GM19099 (cell line): Measurements from ENCODE around the gene MYADML2.

Experiments
- POLR2A ChIP-seq: IDR thresholded peaks from 3 replicates; pipeline ENCODE4 v1.6.1; 2011; ENCODE audit warnings: low read depth; ENCODE audit not compliant: insufficient read length; ENCODE audit errors: extremely low read depth

Gene MYADML2

DNA sequence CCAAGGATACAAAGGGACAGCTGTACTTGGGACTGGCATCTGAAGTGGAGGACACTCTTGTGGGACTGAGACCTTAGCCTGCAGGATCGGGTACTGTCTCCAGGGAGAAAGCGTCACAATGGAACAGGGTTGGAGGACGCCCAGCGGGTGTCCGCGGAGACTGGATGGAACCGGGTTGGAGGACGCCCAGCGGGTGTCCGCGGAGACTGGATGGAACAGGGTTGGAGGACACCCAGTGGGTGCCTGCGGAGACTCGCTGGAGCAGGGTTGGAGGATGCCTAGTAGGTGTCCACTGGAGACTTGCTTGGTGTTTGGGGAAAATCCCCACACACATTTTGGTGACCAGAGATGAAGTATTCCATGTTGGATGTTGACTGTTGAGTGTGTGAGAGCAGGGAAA is at the start of gene MYADML2:
TSS of gene MYADML2 (minus strand) at position 45 of the 400 bp plus-strand sequence. CDS start 5,492 bp downstream, outside the sequence.
- no peak for TF ChIP-seq POLR2A

GRCh38 chr17:81996232-81996756 is 49.3 kb upstream of the MYADML2 start:
- TF ChIP-seq POLR2A = no peak

- TF ChIP-seq POLR2A = no peak
Measured at GRCh38 chr17:81995463-81996231, 48.6 kb upstream of the MYADML2 start.

GRCh38 chr17:81994593-81995462 is 47.8 kb upstream of the MYADML2 start:
- TF ChIP-seq POLR2A = no peak

DNA sequence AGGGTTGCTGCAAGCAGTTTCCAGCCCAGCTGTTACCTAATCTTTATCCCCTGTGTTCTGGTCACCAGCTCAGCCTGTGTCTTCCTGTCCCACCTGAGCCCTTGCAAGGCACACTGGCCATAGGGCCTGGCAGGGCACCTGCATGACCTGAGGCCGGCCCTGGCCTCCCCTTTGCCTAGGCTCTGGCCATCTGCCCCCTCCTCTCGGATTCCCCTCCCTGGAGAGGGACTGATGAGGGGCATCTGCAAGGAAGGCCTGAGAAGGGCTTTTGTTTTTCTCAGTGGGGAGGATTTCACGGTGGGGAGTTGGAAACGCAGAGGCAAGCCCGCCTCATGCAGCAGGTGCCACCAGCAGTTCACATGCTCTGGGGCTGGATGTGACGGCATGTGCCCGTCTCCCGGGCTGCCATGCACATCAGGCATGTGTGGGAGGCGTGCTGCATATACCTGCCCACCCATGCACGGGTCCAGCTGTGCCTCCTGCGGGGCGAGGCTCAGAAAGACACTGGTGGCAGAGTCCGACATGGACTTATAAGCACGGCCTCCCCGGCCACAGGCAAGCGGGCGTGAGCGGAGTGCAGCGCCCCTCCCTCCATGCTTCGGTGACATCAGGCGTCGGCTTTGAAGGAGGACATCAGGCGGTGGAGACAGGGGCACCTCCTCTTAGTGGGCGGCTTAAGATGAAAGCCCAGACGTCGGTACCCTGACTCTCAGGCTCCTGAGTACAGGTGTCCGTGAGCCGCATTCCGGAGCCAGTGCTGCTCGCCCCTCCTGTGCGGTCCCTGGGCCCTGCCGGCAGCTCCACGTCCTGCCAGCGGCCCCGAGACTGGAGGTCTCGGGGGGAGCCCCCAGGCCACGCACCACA is 46.9 kb upstream of the MYADML2 start:
- TF ChIP-seq POLR2A = no peak

GRCh38 chr17:81992306-81993102 is 45.5 kb upstream of the MYADML2 start:
- no peak for TF ChIP-seq POLR2A

- TF ChIP-seq POLR2A = no peak
Measured at GRCh38 chr17:81991684-81992305, 44.8 kb upstream of the MYADML2 start.

GRCh38 chr17:81990836-81991683 is 44.0 kb upstream of the MYADML2 start:
- TF ChIP-seq POLR2A = no peak

- no peak for TF ChIP-seq POLR2A
Measured at GRCh38 chr17:81987161-81987770, 40.2 kb upstream of the MYADML2 start.

GRCh38 chr17:81986606-81987005 is 39.6 kb upstream of the MYADML2 start:
- no peak for TF ChIP-seq POLR2A

DNA sequence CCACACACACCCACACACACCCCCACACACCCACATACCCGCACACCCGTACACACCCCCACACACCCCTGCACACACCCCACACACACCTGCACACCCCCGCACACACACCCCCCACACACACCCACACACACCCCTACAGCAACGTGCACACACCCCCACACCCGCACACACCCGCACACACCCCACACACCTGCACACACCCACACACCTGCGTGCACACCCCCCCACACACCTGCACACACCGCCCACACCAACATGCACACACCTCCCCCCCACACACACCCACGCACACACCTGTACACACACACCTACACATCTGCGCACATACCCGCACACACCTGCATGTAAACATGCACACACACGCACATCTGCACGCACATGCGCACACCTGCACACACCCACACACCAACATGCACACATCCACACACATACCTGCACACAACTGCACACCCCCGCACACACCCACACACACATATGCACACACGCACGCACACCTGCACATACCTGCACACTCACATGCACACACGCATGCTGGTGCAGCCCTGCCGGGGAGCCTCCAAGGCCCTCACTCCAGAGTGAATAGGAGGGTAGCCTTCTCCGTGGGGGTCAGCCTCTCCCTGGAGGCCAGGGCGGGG is 37.9 kb upstream of the MYADML2 start:
- TF ChIP-seq POLR2A = no peak
